Fibroblast of peridontal ligament (primary cell): ENCODE data around the gene SYNJ2.

Source experiments
- DNase-seq: peaks from one replicate; pipeline ENCODE4 v3.0.0-alpha.2; 2010; ENCODE audit errors: extremely low read depth

SYNJ2 gene

DNA sequence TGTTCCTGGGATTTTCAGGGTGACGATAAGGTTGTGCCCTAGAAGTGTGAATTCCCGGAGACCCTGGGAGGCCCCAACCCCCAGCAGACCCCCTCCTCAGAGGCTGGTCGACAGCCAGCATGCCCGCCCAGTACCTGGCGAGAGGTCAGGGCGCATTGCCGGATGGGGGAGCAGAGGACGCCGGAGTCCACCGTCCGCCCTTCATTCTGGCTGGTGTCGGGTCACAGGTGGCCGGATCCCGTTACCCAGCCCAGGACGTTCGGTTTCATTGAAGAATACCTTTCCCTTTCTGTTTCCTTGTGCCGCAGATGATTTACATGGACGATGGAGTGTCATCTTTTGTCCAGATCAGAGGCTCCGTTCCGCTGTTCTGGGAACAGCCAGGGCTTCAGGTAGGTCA lies 61.3 kb downstream of the SYNJ2 start:
- DNase-seq: no peak

DNA sequence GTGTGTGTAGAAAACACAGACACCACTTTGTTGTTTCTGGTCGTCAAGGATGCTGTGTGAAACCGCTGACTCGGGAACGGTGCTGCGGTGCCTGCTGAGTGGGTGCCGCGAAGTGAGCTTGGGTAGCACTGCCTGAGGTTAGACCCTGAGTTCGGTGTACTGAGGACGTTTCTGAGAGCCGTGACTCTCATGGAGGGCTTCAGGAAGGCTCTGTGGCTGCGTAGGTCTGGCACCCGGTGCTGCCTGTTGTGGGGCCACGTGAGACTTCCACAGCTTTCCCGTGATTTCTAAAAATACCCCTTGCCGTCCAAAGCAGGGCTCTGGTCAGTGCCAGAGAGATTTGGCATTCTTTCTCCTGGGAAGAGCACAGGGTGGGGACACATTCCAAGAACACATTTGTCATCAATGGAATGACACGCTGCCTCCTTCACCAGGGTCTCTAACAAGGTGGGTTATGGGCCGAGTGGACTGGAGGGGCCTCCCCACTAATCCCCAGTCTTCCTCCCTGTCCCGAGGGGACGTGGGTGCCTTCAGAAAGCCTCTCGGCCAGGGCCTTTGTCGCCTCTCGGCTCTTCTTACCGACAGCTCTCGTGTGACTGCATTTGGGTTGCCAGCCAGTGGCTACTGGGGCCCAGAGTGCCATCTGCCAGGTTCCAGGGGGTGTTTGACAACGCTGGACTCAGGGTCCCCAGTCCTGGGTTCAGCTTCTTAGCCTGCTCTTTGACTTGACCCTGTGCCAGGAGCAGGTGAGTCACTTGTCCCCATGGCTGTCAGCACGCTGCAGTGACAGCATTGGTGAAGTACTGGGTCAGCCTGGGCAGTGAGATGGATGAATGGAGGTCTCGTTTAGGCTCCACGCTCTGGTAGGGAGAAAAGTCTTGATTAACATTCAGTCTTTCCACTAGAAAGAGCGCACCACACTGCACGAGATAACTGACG lies 62.2 kb downstream of the SYNJ2 start:
- DNase-seq: no peak

DNA sequence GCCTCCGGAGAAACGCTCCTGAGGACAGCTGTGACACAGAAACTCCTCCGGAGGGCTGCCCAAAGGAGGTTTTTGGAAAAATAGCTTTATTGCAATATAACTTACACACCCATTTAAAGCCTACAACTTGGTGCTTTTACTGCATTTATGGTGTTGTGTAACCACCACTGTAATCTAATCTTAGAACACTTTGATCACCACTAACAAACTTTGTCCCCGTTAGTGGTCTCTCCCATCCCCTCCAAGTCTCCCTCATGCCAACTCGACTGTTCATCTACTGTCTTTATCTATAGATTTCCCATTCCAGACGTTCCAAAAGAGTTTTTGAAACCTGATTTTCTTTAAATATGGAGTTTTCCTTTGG lies 62.8 kb downstream of the SYNJ2 start:
- DNase-seq: no peak

DNA sequence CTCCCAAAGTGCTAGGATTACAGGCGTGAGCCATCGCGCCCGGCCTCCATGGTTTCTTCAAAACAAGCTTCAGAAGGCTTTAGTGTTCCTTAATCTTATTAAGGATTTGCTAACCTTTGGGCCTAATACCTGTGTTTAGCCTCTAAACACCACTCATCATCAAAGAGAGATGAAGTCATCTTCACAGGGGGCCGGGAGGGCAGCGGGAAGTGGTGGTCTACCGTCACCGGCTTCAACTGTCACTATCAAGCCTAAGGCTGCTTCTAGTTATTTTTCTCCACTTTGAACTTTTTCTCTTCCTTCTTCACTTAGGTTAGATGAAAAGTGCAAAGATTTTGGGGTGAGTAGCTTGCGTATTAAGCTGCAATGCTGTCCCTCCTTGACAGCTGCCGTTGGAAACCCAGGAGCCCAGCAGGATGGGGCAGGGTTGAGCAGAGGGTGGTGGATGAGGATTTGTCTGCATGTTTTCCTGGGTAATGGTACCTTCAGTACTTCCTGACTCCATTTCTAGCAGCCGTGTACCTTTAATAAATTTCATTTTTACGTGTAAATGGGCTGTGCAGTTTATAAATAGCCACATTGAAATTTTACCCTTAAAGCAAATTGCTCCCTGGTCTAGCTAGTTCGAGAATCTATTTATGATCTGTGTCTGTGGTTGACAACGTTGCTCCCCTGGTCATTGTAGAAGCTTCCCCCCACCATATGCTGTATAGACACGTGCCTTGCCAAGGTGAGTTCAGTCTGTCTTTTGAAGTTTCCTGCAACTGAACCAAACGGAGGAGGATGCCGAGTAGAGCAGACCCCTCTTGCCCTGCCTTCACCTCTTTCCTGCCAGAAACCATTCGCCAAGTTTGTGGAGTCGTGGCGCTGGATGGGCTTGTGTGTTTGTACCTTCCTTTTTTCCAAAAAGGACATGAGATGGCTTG lies 64.8 kb downstream of the SYNJ2 start:
- no peak for DNase-seq

DNA sequence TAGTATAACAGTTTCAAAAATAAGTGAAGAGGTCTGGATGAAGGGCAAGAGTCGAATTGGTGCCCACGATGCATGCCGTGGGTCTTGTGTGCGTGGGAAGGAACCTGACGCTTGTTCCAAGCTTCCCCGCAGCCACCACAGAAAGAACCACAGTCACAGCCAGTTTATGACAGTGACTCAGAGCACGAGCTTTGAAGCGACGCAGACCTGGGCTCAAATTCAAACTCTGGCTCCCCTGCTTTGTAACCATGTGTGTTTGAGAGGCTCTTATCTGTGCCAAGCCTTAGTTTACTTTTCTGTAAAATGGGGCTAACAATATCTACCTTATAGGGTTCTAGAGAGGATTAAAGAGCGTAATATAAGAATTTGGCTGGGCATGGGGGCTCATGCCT lies 65.5 kb downstream of the SYNJ2 start:
- peak; percentile 31 for DNase-seq

DNA sequence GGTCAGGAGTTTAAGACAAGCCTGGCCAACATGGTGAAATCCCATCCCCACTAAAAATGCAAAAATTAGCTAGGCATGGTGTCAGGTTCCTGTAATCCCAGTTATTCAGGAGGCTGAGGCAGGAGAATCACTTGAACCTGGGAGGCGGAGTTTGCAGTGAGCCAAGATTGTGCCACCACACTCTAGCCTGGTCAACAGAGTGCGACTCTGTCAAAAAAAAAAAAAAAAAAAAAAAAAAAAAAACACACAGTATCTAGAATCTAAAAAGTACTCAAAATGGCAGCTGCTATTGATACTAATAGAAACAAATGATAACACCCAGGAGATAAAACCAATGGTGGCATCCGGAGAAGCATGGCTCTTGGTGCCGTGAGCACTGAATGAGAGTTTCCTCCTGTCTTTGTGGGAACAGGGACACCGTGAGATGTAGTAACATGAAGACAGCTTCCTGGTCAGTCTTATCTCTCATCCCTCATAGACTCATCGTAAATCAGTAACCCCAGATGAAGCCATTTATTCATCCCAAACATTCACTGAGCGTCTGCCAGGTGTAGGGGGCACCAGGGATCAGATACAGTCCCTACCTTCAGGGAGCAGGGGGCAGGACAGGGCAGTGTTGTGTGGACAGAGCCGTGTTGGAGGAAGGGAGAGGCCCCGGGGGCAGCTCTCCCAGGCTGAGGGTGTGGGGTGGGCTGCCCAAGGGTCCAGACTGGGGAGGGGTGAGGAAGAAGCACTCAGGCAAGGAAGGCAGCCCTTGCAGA lies 66.1 kb downstream of the SYNJ2 start:
- DNase-seq: no peak

DNA sequence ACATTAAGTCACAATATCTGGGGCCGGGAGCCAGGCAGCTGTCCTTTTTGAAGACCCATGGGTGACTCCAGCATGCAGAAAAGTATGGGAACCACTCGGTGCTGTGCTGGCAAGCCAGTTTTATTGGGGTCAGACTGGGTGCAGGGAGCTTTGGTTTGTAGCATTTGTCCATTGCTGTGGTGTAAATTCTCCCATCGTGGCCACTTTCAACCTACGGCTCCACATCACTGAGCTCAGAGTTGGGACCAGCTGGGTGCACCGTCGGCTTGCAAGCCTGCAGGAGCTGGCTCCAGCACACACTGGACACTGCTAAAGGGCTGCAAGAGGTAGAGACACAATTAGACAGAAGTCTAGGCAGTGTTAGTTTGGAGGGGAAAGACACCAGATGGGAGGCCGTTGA lies 66.9 kb downstream of the SYNJ2 start:
- no peak for DNase-seq

DNA sequence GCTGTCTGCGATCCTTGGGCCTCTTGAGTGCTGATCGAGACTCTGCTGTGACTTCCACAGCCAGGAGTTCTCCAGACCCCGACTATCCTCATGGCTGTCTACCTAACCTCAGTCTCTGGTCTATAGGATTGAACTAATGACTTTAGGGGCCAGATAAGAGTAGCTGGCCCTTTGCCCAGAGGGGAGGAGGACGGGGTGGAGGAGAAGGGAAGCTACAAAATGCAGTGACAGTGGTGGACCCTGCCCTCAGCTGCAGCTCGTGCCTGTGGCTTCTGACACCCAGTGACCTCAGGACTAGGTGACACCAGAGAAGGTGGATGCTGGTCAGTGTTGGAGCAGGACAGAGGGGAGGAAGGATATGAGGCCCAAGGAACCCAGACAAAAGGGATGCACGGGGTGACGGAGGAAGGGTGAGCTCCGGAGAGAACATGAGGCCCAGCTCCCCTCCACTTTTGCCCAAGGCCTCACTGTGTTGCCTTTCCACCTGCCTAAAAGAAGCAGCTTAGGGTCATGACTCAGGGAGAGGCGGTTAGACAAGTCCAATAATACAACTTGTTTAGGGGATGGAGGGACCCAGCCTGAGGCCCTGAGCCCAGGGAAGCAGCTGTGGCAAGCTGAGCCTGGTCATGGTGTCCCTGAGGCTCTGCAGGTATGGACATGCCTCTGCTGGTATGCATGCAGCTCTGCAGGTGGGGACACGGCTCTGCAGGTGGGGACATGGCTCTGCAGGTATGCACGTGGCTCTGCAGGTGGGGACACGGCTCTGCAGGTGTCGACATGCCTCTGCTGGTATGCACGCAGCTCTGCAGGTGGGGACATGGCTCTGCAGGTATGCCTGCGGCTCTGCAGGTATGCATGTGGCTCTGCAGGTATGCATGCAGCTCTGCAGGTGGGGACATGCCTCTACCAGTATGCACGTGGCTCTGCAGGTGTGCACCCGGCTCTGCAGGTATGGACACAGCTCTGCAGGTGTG lies 67.7 kb downstream of the SYNJ2 start:
- no peak for DNase-seq

DNA sequence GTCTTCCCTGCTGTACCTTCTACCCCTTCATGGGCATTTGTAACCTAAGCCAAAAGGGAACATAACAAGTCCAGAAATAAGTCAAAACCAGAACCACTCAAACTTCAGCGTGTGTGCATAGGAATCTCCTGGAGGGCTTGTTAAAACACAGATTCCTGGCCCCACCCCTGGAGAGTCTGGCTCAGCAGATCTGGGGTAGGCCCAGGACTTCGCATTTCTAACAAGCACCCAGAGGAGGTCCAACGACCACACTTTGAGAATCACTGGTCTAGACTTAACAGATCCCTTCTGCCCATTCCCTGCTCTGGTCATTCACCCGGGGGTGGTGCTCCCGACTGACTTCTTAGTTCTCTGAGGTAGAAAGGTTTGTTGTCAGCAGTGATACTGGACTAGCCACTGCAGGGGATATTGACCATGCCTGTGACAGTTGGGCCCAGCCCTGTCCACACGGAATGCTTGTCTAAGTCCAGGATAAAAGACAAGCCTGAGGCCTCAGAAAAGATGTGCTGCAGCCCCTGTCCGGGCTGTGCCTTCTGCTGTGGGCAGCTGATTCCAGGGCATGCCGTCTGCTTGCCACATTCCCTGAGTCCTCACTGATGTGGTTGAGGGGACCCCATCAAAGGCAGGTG lies 68.6 kb downstream of the SYNJ2 start:
- no peak for DNase-seq

DNA sequence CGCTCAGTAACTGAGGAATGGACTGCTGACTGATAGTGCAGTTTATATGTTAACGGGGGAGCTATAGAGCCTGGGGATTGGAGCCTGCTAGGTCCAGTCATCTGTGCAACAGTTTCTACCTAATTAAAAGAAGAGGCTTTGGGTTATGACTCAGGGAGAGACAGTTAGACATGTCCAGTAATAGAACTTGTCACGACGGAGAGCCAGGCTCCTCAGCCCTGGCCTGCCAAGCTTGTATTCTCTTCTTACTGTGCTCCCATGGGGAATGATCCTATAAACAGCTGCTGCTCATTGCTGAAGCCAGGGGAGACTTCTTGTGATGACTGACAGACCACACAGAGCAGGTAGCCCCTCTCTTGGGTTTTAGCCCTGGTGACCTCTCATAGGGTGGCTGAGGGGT lies 69.3 kb downstream of the SYNJ2 start:
- peak; percentile 55 for DNase-seq

DNA sequence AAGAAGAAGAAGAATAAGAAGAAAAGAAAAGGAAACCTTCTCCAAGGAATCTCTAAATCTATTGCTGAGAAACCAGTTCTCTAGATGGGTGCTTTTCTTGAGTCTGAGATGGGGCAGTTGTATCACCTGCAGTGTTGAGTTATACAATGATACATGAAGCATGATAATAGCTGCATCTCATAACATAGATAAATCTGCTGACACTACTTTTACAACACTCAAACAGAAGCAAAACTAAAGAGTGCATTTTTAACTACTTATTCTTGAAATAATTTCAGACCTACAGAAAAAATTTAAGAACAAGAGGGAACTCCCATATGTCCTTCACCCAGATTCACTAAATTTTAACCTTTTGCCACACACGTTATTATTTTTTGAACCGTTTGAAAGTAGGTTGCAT lies 70.3 kb downstream of the SYNJ2 start:
- DNase-seq: no peak

DNA sequence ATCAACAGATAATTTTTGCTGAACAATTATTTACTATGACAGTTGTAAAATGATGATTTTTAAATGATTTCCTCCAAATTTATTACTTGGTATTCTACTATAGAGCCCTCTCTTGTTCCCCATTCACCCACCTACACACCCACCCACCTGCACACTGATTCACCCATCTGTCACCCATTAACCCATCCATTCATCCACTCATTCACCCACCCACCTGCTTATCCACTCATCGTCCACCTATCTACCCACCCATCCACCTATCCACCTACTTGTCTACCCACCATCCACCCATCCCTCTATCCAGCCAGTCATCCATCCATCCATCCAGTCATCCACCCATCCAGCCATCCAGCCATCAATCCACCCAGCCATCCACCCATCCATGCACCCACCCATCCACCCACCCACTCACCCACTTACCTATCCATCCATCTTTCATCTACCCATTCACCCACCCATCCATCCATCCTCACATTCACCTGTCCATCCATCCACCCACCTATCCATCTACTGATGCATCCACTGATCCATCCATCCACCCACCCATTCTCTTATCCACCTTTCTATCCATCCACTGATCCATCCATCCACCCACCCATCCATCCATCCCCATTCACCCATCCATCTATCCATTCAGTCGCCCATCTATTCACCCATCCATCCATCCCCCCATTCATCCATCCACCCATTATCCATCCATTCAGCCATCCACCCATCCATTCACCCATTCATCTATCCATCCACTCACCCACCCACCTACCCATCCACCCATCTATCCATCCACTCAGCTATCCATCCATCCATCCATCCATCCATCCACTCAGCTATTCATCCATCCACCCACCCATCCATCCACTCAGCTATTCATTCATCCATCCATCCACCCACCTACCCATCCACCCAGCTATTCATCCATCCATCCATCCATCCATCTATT lies 72.0 kb downstream of the SYNJ2 start:
- no peak for DNase-seq

DNA sequence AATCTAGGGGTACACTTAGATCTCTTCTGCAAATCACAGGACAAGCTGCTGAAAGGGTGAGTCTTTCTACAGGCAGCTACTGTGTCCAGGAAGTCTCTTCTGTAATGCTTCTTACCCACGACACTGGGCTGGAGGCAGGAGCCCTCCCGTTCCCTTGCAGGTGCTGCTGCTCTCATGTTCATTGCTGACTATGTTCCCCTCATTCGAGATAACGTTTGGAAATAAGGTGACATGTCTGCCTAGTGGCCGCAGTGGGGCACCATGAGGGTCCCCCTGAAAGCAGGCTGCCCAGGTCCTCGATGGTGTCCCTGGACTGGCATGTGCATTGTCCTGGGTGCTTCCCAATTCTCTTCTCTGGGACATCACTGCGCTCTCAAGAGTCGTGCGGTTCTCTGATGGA lies 74.7 kb downstream of the SYNJ2 start:
- no peak for DNase-seq

DNA sequence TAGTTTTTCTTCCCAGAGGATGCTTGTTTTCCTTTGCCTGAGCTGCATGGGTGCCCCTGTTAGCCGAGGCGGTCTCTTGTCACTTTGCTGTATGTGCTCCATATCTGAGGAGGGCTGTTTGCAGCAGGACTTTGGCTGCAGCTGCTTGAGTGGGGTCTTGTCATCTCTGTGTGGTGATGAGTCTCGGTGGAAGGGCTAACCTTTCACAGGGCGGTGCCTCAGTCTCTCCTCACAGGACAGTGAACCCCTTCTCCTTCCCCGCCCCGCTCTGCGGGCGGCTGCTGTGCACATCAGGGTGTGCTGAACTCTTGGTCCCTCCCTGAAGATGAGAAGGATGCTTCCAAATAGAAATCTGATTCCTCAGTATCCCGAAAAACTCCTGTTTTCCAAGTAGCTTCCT lies 75.1 kb downstream of the SYNJ2 start:
- no peak for DNase-seq

DNA sequence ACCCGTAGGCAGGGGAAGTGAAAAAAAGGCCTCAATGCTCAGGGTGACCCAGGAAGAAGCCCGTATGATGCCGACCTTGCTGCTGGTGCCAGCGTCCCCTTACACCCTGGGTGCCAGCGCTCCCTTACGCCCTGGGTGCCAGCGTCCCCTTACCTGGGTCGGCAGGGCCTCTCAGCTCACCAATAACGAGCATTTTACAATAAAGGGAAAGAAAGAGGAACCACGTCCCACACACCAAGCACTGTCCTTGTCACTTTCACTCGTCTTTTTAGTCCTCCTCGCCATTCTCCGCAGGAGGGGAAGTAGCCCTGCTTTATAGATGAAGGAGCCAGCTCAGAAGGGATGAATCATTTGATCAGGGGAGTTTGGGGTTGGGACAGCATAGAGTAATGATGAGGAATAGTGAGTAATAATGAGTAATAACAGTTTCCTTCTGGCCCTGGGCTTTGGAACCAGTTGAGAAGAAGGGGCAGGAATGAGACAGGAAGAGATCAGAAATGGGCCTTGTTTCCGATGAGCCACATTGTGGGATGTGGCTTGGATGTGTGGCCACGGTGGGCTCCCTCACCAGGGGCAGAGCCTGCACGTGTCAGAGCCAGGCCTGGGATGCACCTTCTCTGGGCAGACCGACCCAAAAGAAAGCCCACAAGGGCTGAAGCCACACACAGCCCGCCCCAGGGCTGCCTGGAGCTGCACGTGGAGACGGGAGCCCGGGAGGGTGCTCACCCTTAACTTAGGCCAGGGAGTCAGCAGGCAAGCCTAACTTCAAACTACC lies 75.7 kb downstream of the SYNJ2 start:
- peak; percentile 94 for DNase-seq

DNA sequence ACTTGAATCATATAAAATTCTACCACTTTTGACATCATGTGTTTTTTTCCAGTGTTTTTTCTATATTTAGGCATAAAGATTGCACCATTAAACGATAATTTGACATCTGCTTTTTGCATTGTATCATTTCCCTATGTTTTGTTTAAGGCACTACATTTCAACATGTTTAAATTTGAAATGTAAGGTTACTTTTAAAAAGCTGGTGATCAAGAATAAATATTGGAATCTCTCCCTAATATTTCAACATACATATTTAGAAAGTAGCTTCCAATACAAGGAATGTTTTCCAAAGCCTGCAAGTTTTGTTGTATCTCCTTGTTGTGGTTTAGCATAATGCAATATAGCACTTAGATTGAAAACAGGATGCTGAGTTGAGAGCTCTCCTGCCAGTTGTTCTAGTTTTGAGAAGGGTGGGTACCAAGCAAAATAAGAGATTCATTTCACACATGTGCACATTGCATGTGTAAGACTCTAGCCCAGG lies 76.5 kb downstream of the SYNJ2 start:
- DNase-seq: peak; percentile 72

DNA sequence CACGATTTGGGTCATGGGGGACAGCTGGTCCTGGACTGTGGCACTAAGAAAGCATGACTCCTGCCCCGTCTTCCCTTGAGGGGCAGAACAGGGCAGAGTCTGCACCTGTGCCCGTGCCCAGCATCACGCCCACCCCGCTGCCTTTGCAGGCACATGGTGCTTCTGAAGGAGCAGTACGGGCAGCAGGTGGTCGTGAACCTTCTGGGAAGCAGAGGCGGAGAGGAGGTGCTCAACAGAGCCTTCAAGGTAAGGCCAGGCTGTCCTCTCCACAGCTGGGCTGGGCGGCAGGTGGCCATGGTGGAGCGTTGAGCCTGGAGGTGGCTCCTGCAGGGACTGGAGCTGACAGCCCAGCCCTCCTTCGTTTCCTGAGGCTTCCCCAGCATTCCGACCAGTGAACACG lies 77.4 kb downstream of the SYNJ2 start:
- no peak for DNase-seq
